WI38 (cell line): Measurements from ENCODE around the gene ACSS1.

Experiments used
- H3K4me3 ChIP-seq: 2 replicates; pipeline ENCODE4 v1.5.1; 2011; ENCODE audit warnings: low read depth, mild to moderate bottlenecking, control low read depth, low read length
- CTCF ChIP-seq: IDR thresholded peaks from 2 replicates; pipeline ENCODE4 v1.5.1; 2012; ENCODE audit warnings: low read depth, mild to moderate bottlenecking, control low read depth, low read length

The ACSS1 gene

DNA sequence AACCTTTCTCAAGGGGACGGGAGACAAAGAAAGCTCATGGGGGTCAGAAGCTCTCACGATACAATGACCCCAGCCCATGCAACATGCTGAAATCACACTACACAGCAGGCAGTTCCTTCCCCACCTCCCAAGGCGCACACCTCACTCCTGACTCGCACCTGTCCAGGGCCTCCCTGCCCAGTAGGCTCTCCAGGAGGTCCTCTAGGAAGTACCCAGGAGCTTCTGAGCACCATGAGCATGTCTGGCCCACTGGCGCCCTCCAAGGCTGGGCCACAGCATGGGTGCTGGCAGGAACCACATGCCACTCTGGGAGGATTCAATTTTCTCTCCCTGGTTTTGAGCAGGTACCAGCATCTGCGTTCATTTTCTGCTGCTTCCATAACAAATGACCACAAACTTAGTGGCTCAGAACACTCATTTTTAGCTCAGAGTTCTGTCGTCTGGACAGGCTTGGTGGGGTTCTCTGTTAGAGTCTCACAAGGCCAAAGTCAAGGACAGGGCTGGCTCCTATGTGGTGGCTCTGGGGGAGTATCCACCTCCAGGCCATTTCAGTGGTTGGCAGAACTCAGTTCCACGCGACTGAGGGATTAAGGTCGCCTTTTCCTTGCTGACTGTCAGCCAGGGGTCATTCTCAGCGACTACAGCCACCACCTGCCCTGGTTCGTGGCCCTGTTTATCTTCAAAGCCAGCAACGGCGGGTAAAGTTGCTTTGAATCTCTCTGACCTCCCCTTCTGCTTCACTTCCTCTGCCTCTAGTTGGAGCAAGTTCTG is 32.7 kb downstream of the ACSS1 start:
- no peak for TF ChIP-seq CTCF
- H3K4me3 ChIP-seq, result no peak overlapping the region

- no peak for TF ChIP-seq CTCF
- H3K4me3 ChIP-seq, result no peak overlapping the region
Observed at GRCh38 chr20:25024171-25024570, 33.8 kb downstream of the ACSS1 start.

GRCh38 chr20:25023356-25023755 is 34.6 kb downstream of the ACSS1 start:
- no peak for TF ChIP-seq CTCF
- no peak overlapping the region for H3K4me3 ChIP-seq

- TF ChIP-seq CTCF, result no peak
- no peak overlapping the region for H3K4me3 ChIP-seq
Observed at GRCh38 chr20:25022680-25023079, 35.3 kb downstream of the ACSS1 start.

DNA sequence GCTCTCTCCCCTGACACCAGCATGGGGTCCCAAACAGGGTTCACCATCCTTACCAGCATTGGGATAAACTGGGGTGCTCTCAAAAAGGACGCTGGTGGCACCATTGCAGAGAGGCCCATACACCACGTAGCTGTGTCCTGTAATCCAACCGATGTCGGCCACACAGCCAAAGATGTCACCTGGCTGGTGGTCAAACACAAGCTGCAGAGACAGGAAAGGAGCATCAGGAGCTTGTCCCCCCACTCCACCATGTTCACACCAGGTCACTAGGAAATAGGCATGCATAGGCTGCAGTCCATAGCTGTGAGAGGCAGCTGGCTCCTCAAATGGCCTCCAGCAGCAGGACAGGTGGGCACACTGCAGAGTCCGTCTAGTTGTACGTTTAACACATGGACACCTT is 36.6 kb downstream of the ACSS1 start:
- TF ChIP-seq CTCF, result no peak
- H3K4me3 ChIP-seq, result no peak overlapping the region

- H3K4me3 ChIP-seq, result no peak overlapping the region
- TF ChIP-seq CTCF, result no peak
Observed at GRCh38 chr20:25020901-25021301, 37.0 kb downstream of the ACSS1 start.

DNA sequence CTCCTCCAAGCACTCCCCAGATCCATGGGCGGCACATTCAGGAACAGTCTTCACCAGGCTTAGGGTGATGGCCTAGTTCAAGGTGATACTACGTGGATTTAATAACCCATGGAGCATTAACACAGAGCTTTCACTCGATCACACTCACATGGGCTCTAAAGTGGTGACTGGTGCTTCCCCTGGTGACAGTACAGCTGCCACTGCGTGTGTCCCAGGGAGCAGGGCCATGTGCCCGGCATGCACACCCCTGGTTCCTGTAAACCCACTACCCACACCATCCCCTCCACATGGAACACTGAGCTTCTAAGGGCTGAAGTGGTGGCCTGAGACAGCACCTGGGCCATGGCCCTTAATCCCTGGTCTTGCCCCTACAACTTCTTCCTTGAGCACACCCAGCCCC is 37.6 kb downstream of the ACSS1 start:
- TF ChIP-seq CTCF, result no peak

More for the DNA sequence above, 37.6 kb downstream of the ACSS1 start:
- H3K4me3 ChIP-seq, result no peak overlapping the region
